HG02678 (cell line): ENCODE data around the gene MAD1L1.
"Not testable (repeated sequence)": the region's sequence is repeated elsewhere in the genome, so short reads cannot be mapped to it uniquely, and the experiment has no call there.

ENCODE experiments used
- ATAC-seq: cut with Tn5 transposase; IDR thresholded peaks from one replicate; pipeline ENCODE4 v1.9.1; 2021; ENCODE audit warnings: mild to moderate bottlenecking, moderate library complexity; ENCODE audit not compliant: unreplicated experiment

MAD1L1 gene

DNA sequence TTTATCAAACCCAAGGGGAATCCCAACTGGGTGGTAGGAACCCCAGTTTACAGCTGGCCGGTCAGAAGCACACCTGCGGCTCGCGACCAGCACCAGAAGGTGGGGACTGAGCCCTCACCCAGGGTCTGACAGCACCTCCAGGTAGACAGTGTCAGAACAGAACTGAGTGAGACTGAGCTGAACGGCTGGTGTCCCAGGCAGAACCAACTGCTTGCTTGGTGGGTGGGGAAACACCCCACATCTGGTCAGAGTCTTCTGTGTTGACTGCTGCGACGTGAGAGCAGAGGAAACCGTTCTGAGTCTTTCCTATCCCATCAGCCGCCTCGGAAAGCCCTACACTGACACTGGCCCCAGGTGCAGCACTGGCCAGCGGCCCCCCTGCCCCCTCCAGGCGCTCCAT is 160.7 kb downstream of the MAD1L1 start:
- ATAC-seq: peak; percentile 80

DNA sequence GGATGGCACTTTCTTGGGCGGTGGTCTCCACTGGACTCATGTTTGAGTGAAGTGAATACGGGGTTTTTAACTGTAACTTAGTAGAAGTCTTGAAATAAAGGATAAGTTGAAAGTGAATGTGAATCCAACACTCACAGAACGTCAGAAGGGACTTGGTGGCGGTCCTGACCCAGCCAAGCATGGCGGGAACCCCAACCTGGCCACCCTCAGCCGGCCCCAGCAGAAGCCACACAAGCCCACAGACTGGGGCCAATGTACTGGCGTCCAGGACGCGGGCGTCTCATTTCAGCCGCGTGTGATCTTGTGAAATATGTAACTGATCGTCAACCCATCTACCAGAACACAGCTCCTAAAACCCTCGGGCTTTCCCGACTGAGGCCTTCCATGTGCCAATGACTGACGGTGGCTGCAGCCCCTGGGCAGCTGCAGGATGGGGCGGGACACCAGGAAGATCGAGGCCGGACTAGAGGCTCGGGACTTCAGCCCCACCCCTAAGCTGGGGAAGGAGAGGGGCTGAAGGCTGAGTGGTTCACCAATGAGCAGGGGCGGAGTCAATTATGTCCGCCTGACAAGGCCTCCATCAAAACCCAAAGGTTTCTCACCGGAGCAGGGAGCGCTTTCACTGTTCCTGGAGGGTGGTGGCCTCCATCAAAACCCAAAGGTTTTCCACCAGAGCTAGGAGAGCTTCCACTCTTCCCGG is 161.5 kb downstream of the MAD1L1 start:
- no peak for ATAC-seq

DNA sequence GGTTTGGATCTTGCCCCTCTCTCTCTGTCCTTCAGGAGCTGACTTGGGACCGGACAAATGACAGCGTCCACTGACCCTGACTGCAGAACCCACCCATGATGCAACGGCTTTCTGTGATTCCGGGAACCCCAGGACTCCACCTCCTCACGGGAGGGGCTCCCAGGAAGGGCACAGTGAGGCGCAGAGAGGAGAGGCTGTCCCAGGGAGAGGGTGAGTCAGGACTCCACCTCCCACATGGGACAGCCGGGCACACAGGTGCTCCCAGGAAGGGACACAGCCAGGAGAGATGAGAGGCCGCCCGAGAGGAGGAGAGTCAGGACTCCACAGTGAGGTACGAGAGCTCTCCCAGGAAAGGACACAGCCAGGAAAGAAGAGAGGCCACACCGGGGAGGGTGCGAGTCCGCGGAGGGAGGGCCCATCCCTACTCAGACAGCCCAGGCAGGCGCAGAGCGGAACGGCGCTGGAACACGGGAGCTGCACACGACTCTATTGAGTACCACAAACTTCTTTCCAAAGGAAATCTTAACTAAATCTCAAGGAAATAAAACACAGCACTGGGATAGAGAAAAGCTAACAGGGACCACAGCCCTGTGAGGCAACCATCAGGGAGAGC is 162.5 kb downstream of the MAD1L1 start:
- ATAC-seq: no peak

DNA sequence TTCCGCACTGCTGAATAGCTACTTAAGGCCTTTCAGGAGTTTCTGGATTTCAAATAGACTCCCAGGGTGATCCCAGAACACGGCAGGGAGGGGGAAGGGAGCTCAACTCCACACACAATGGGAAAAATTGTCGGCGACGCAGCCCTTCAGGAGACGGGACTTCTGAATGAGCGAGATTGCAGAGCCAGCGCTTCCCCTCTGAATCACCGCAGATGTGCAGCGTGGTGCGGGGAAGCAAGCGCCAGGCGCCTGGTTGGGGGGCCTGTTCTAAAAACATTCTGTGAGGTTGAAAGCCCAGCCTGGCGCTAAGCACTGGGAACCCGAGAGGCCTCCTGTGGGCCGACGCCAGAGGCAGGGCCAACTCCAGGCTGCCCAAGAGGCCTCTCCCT is 163.3 kb downstream of the MAD1L1 start:
- no peak for ATAC-seq

DNA sequence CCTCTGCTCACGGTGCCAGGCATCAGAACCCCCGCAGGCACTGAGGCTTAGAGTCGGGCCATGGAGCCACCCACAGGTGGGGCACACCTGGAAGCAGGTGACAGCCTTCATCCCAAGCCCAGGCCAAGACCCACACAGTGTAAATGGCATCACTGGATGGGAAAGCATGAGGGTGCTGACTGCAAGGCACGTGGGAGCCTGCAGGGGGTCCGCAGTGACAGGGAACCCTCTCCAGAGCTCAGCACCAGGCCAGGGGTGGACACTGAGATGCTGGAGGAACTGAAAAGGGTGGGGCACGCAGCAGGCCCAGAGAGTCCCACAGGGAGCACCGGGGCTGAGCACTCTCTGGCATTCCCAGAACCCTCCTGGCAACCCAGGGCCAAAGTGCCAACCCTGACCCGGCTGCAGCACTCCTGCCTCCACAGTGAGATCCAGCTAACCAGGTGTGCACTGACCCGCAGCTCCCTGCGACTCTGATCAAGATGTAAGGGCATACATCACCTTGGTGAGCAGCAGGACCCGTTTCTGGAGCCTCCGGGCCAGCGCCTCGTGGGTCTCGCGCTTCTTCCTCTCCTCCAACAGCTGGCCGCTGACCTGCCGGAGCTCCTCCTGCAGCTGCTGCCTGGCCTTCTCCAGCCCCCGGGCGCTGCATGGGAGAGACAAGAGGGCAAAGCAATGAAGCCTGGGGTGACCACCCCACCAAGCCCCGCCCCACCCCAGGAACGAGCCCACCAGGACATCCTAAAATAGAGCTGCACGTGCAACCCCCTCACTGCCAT is 163.9 kb downstream of the MAD1L1 start:
- ATAC-seq: no peak

DNA sequence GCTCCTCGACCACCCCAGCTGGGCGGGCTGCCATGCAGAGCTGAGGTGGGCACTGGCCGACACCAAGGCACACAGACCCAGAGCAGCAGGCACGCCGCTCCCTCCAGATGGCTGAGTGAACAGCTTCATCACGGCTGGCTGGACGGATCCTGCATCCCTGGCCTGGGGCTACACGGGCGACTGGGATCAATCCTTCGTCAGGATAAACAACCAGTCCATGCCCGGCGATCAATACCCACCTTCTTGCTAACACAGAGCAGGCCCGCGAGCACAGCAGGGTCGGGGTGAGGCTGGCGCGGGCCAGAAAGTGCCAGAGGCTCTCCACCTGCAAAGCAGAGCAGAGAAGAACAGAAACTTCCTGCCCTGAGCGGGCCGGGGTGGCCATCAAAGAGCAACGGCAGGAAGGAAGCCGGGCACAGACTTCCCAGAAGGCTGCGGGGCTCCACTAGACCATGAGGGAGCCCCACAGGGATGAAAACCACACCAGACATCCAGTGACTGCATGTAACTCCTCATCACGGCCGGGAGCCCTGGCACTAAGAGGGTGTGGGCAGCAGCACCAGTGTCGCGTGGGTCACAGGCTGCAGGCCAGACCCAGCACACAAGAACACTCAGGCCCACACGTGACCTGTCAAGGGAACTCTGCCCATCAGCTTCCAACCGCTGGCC is 166.4 kb downstream of the MAD1L1 start:
- ATAC-seq: no peak

DNA sequence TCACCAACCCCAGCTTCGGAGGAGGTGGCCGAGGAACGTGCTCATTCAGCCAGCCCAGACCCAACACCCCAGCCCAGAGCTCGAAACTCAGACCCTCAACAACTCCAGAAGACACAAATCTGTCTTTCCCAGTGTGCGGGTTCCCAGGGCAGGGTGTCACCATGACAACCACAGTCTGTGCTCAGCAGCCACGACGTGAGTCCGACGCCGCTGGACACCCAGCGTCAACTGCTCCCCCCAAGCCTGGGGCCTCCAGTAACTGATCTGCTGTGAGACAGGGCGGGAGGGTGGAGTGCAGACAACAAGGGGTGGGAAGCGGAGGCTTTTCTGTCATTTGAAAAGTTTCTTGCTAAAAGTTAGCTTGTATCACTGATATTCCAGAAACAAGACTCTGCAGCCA is 167.2 kb downstream of the MAD1L1 start:
- no peak for ATAC-seq

DNA sequence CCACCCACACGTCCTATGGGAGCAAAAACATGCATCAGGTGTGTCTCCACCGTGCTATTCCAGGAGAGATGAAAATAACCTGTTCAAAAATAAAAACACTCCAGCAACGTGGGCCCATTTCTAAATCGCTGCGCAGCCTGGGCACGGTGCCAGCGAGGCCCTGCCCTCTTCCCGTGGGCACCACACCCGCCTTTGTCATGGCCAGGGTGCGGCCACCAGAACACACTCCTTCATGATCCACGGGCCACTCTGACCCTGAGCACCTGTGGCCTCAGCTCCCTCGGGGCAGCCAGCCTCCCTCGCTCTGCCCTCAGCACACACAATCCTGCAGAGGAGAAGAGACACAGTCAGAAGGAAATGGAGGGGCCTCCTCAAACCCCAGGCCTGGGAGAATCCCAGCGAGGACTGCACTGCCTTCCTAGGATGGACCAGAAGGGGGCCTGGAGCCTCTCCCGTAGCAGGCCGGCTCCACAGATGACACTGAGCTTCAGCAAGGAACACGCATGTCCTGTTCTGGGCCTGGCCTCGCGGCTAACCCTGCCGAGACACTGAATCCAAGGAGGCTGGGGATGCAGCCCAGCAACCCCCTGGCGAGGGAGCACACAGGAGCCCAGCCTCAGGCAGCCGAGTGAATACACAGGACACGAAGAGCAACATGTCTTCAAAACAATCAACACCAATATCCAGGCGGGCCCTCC is 169.0 kb downstream of the MAD1L1 start:
- no peak for ATAC-seq

DNA sequence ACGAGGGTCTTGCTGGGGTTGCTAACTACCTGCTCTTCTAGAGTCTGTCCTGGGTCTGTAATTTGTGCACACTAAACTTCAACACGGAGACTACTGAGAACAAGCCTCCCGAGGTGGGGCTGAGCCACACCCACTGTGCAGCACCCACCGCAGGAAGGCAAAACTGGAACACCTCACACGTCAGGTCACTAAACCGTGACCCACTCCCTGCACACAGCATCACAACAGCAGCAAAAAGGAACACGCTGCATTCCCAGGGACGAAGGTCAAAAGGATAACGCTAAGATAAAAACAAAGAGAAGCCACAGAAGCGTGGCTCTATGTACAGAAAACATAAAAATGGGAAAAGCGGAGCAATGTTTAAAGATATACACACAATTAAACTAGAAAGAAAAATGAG is 170.1 kb downstream of the MAD1L1 start:
- ATAC-seq: no peak

DNA sequence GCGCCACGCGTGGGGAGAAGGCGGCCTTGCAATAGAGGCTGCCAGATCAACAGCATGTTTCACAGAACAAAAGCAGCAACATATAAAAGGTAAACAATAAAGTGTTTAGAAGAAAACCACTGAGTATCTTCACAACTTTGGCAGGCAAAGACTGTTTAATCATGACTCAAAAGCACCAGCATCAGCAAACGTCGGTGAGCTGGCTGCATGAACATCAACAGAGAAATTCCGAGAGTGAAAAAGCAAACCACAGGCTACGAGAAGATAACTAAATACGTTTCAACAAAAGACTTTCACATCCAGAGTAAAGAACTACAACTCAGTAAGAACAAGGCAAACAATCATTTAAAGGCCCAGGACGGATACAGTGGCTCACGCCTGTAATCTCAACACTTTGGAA is 172.0 kb downstream of the MAD1L1 start:
- ATAC-seq: no peak

DNA sequence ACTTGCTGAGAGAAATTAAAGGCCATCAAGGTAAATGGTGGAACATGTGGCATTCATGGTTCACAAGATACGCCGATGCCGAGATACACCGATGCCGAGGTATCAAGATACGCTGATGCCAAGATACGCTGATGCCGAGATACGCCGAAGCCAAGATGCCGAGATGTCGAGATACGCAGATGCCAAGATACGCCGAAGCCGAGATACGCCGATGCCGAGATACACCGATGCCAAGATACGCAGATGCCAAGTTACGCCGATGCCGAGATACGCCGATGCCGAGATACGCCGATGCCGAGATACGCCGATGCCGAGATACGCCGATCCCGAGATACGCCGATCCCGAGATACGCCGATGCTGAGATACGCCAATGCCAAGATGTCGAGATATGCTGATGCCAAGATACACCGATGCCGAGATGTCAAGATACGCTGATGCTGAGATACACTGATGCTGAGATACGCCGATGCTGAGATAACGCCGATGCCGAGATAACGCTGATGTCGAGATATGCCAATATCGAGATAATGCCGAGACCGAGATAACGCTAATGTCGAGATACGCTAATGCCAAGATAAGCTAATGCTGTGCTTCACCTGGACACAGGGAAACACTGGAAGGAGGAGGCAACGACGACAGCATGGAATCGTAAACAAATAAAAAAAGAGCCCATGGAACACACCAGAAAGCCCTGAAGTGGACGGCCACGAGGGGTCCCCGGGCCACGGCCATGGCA is 172.6 kb downstream of the MAD1L1 start:
- ATAC-seq: no peak

DNA sequence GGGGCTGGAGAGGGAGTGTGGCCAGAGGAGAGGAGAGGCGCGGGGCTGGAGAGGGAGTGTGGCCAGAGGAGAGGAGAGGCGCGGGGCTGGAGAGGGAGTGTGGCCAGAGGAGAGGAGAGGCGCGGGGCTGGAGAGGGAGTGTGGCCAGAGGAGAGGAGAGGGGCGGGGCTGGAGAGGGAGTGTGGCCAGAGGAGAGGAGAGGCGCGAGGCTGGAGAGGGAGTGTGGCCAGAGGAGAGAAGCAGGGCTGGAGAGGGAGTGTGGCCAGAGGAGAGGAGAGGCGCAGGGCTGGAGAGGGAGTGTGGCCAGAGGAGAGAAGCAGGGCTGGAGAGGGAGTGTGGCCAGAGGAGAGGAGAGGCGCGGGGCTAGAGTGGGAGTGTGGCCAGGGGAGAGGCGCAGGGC is 174.5 kb downstream of the MAD1L1 start:
- not testable (repeated sequence) for ATAC-seq

DNA sequence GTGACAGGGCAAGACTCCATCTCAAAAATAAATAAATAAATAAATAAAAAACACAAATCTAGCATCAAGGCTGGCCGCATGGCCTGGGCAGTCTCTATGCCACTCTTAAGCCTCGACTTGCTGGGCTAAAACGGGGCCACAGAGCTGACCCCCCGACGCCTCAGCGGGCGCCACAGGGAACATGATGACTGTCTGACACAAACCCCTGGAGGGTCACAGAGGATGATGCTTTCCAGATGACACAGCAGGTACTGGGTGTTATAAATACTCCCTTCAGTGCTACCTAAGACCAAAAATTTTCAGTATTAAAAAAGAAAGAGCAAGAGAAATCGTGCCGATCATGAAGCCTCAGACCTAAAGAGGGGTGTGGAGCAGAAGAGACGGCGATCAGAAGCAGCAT is 176.8 kb downstream of the MAD1L1 start:
- ATAC-seq: no peak

DNA sequence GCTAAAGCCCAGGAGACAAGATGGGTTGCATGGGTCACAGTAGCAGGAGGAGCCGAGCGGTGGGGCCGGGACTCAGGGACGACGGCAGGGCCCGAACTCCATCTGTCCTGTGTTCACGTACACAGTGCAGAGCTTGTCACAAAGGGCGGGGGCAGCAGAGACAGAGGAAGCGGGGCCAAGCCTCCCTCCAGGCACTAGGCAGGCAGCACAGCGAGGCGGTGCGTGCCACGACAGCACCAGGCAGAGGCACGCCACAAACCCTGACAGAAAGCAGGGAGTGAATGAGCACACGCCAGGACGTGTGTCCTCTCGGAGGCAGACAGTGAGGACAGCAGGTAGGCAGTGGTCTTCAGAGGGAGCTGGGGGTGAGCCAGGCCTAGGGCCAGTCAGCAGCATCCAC is 177.8 kb downstream of the MAD1L1 start:
- ATAC-seq: no peak

DNA sequence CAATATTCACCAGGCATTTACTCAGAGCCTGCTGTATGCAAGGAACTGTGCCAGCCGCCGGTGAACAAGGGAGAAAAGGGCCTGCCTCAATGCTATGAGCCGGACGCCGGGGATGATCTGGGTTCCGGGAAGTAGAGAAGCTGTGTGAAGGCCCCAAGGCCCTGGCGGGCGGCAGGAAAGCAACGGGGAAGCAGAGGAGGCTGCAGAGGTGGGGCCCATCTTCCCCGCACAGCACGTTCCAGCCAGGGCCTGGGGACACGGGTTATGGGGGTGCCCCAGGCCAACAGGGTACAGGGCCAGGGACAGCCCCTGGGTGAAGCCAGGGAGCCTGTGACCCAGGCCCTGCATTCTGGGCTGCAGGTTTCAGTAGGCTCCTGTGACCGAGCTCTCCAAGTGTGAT is 179.3 kb downstream of the MAD1L1 start:
- ATAC-seq: no peak

DNA sequence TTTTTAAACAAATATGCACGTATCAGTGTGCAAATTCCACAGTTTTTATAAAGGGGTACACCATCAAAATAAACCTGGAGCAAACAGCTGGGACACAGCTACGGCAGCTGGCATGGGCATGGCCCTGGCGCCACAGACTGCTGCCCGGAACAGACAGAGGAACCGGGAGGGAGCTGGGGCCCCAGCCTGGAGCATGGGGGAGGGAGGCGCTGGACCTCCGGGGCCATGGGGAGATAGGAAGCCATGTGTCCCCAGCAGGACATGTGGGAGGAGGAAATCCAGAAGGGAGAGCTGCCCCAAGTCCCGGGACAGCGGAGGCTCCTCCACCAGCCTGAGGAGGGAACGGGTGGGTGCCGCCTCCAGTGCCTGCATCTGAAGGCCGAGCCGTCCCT is 180.1 kb downstream of the MAD1L1 start:
- ATAC-seq: no peak

DNA sequence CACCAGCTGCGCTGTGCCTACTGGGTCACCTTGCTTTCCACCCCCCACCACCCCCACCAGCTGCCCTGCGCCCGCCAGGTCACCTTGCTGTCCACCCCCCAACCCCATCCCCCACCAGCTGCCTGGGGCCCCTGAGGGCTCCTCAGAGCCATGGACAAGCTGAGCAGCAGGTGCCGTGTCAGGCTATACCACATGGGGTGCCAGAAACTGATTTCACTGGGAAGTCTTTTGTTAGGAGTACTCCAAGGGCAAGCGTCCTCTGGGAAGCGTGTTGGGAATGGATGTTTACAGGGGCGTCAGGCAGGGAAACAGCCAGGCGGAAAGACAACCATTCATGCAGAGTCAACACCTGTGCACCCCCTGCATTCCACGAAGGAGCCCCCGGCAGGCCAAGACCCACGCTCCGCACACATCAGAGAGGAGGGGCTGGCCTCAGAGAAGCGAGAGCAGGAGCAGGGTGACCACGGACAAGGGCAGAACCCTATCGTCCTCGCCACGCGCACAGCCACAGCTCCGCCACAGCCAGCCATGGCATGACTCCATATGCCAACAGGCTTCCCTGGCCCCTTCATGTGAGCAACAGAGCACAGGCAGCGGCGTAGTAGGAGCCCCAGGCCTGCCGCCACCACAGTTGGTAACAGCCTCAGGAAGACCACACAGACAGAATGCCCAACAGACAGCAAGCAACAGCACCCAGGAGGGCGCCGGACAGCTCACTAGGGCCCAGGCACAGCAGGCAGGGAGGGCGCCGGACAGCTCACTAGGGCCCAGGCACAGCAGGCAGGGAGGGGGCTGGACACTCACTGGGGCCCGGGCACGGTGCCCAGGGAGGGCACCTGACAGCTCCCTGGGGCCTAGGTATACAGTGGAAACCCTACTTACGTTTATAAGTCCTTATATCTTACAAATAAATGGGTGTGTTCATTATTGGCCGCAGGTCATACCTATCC is 180.8 kb downstream of the MAD1L1 start:
- no peak for ATAC-seq

DNA sequence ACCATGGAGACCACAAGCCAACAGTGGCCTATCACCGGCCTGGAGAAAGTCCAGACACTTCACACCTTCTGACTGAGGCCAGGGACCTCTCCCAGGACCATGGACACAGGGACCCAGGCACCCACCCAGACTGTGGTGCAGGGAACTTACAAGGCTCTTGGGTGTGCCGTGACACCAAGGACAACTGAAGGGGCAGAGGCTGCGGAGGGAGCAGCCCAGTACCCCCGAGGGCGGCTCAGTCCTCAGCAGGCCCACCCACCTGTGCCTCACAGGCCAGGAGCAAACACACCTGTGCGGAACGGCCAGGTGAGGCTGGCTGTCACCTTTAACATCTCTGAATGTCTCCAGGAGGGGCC is 182.3 kb downstream of the MAD1L1 start:
- ATAC-seq: no peak

DNA sequence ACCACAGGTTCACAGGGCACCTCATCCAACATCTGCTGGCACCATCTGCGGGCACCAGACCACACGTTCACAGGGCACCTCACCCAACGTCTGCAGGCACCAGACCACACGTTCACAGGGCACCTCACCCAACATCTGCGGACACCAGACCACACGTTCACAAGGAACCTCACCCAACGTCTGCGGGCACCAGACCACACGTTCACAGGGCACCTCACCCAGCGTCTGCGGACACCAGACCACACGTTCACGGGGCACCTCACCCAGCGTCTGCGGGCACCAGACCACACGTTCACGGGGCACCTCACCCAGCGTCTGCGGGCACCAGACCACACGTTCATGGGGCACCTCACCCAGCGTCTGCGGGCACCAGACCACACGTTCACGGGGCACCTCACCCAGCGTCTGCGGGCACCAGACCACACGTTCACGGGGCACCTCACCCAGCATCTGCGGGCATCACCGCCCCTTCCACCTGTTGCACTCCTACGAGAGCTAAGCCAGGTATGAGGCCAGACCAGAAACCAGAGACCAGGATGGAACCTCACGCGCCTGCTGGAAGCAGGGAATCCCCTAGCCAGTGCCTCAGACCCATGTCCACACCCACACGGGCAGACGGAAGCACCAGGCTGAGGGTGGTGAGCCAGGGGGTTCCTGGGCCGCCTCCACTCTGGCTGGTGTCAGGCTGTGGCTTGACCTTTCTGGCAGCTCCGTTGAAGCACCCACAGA is 182.8 kb downstream of the MAD1L1 start:
- ATAC-seq: no peak
